ENCODE measurements around the gene CREG1.

DNA sequence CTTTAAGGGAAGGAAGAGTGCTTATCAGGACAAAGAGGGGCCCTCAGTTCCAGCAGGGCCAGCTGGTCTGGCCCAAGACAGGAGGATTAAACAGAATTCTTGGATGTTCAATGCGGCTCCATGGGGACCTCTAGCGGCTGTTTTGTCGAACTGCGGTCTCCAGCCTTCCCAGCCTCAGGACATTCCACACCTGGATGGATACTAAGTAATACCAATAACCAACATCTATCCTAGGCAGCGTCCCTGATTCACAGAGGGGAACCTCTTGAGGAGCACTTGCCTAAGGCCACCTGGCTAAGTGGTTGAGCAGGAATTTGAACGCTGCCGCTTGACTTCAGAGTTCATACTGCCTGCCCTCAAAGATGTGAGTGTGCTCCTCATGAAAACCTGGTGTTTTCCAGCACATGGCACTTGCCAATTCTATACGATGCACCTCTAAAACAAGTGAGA lies 19.7 kb downstream of the CREG1 start:
- TF ChIP-seq POLR2A (IDR thresholded peaks at IDR 0.05; ENCODE audit: low read length) (no peak), GATA1 (IDR thresholded peaks at IDR 0.05; ENCODE audit: low read depth, low read length) (no peak)
